Adrenal gland (tissue), 12 donors: ENCODE measurements around the gene KCNA1. TPM values are rescaled to one million over a fixed set of nuclear protein-coding genes. Genes with fewer than 3 reads are reported as not detected.

Experiments
- DNase-seq, 7 donors: peaks; one replicate each; pipeline ENCODE4 v3.0.0-alpha.2; 2019 to 2020
- H3K27ac ChIP-seq, 5 donors: fragments of 200-600 bp; sonication (generic) in 4 of 5; 1 replicate in 3 of 5; 2 replicates in 2 of 5; pipeline versions ENCODE4 v1.5.1 to v1.8.0; 2016 to 2020; ENCODE audit warnings: mild to moderate bottlenecking in 1 of 5
- H3K27me3 ChIP-seq: fragments of 200-600 bp; 2 replicates; pipeline ENCODE4 v1.8.0; 2021
- H3K36me3 ChIP-seq, 2 donors: fragments of 200-600 bp; replicated peaks in 1 of 2; 1 replicate in 1 of 2; 2 replicates in 1 of 2; pipeline versions ENCODE4 v1.5.1 to v1.8.0; 2018 to 2022
- H3K4me1 ChIP-seq, 2 donors: fragments of 200-600 bp; replicated peaks in 1 of 2; 1 replicate in 1 of 2; 2 replicates in 1 of 2; pipeline versions ENCODE4 v1.5.1 to v1.8.0; 2018 to 2021
- H3K4me3 ChIP-seq, 4 donors: fragments of 200-600 bp; sonication (generic) in 3 of 4; one replicate each; pipeline ENCODE4 v1.5.1; 2016 to 2018
- H3K9me3 ChIP-seq, 3 donors: fragments of 200-600 bp; sonication (generic) in 1 of 3; replicated peaks in 1 of 3; 1 replicate in 2 of 3; 2 replicates in 1 of 3; pipeline versions ENCODE4 v1.5.1 to v1.8.0; 2016 to 2021
- POLR2A ChIP-seq, 2 donors: fragments of 450-650 bp; IDR thresholded peaks; one replicate each; pipeline ENCODE4 v1.6.1; 2017; ENCODE audit warnings: antibody characterized with exemption in 2 of 2, mild to moderate bottlenecking in 2 of 2, moderate library complexity in 1 of 2
- WGBS, 4 donors: extraction: QIAGEN DNeasy Blood & Tissue Kit in 2 of 4; methylation state at CpG; one replicate each; pipeline versions ENCODE4 v1.1.5 to v1.1.7; 2013 to 2017; 5-methylcytosine and 5-hydroxymethylcytosine counted together
- intact Hi-C, 2 donors: fragments of 100-400 bp; cut with DNase I; formaldehyde crosslinking; loops; one replicate each; pipeline versions ENCODE4 v1.14.1 to v1.15.0; 2022 to 2023
- polyA plus RNA-seq, 3 donors: library from polyadenylated mRNA; stranded (reverse); fragments of 200-250 nt in 2 of 3; fragments of 350-450 nt in 1 of 3; fragmentation: Illumina TruSeq in 1 of 3; extraction: RNeasy Lipid Tissue Mini Kit (QIAGEN cat#74804) in 1 of 3; gene quantifications; one replicate each; pipeline ENCODE4 v1.2.3, GENCODE V29; 2013 to 2014
- total RNA-seq, 9 donors: library from RNA; depleted of rRNA in 4 of 9; stranded (reverse); fragments of >200 nt in 4 of 9; fragments of 120-200 nt in 1 of 9; fragmentation: NEBNext Ultra II Directional in 1 of 9; extraction: Animal tissue kit (Norgen Biotek cat#: 25700) in 1 of 9; gene quantifications; one replicate each; pipeline versions ENCODE4 v1.1.0 to v1.2.4, GENCODE V29; 2013 to 2023
- TF ChIP-seq, protein P1 (sequence below), 6 experiments: fragments of 450-650 bp in 4 of 6; fragments of 200-600 bp in 2 of 6; sonication (generic) in 1 of 6; IDR thresholded peaks; 1 replicate in 5 of 6; 2 replicates in 1 of 6; pipeline versions ENCODE4 v1.5.1 to v1.8.0; 2016 to 2021; ENCODE audit warnings: antibody characterized with exemption in 6 of 6, mild to moderate bottlenecking in 2 of 6, moderate library complexity in 1 of 6
- donor health status: healthy with polysubstance abuse.
- donor health status: Bipolar disorder and iron deficiency.
- donor health status: DM: yes; HTN: yes; CAD: no.
- donor health status: DM: no; HTN: no; CAD: no.
- donor health status: DM: no; HTN: no; CAD: no.
- donor health status: DM: yes; HTN: yes; CAD: no.

Gene KCNA1
- total and polyA plus RNA-seq, 12 donors: under 0.01 TPM; not detected in 11

DNA sequence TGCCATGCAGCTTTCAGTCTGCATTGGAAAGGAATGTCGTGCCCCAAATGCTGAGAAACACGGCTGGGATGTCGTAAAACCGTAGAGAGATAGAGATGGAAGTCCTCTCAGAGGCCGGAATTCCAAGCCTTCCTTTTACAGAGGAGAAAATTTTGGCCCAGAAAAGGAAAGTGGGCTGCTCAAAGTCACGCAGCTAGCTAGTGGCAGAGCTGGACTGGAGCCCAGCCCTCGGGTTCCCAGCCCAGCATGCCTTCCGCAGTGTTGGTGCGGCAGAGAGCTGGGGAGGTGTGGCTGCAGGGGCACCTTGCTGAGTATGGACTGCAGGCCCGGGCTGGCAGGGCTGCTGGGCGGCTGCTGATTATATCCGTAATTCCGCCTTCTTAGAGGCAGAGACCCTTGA is 50.3 kb downstream of the KCNA1 start:
- intact Hi-C loops: no loop called here
- 51 to 54% (median 53%) methylated on average over 7 to 13 of the region's 13 CpGs for WGBS, 4 donors

DNA sequence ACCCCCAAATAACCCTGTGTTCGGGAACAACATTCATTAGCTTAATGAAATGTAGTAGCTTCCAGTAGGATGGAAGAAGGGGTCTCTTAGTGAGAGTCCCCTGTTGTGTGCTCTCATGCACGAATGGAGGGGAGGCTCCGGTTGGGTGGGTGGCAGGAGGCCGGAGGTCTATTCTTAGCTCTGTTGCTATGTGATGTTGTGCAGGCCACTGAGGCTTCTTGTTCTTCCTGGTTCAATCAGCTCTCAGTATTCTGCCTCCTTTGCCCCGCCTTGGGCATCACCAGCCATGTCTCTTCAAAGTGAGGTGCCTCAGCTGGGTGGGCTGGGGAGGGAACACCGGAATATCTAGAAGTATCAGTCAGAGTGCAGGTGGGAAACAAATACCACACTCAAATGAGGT is 50.8 kb downstream of the KCNA1 start:
- WGBS, 4 donors: 66 to 78% (median 71%) methylated on average over 6 of the region's 6 CpGs
- Histone ChIP-seq H3K4me3 (no peak overlapping the region), H3K27ac (no peak overlapping the region), H3K4me1 (no peaks in the 10 kb centered on the region), H3K9me3 (no peaks in the 10 kb centered on the region), H3K27me3 (peaks cover 10% of the 10 kb centered on the region), H3K36me3 (no peaks in the 10 kb centered on the region)
- TF ChIP-seq, protein P1, sequence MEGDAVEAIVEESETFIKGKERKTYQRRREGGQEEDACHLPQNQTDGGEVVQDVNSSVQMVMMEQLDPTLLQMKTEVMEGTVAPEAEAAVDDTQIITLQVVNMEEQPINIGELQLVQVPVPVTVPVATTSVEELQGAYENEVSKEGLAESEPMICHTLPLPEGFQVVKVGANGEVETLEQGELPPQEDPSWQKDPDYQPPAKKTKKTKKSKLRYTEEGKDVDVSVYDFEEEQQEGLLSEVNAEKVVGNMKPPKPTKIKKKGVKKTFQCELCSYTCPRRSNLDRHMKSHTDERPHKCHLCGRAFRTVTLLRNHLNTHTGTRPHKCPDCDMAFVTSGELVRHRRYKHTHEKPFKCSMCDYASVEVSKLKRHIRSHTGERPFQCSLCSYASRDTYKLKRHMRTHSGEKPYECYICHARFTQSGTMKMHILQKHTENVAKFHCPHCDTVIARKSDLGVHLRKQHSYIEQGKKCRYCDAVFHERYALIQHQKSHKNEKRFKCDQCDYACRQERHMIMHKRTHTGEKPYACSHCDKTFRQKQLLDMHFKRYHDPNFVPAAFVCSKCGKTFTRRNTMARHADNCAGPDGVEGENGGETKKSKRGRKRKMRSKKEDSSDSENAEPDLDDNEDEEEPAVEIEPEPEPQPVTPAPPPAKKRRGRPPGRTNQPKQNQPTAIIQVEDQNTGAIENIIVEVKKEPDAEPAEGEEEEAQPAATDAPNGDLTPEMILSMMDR (IDR thresholded peaks at IDR 0.05): no peak
- no peak for TF ChIP-seq POLR2A (IDR thresholded peaks at IDR 0.05)
- no peak for DNase-seq
- intact Hi-C loops: no loop called here

More for the DNA sequence above, 50.3 kb downstream of the KCNA1 start:
- DNase-seq: no peak
- TF ChIP-seq, protein P1 (IDR thresholded peaks at IDR 0.05): no peak
- H3K4me1 ChIP-seq: no peaks in the 10 kb centered on the region
- no peak overlapping the region for H3K4me3 ChIP-seq
- no peak overlapping the region for H3K27ac ChIP-seq
- no peaks in the 10 kb centered on the region for H3K36me3 ChIP-seq
- peaks cover 10% of the 10 kb centered on the region for H3K27me3 ChIP-seq
- no peaks in the 10 kb centered on the region for H3K9me3 ChIP-seq

DNA sequence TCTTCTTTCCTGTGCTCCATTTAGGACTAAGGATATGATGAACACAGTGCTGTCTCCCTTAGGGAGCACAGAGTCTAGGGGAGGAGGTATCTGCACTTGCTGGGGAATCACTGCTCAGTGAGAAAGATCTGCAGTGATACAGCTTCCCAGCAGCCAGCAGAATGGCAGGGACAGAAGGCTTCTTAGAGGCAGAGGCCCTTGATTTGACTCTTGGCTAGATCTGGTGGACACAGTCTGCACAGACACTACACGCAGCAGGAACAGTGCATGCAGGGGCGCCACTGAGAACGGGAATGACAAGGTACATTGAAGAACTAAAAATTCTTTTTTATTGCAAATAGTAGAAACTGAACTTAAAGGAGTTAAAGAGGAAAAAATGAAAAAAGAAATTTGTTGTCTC is 51.6 kb downstream of the KCNA1 start:
- intact Hi-C loops: no loop called here
- 59 to 75% (median 71%) methylated on average over 3 of the region's 3 CpGs for WGBS, 4 donors
- Histone ChIP-seq H3K4me3 (no peak overlapping the region), H3K27ac (no peak overlapping the region), H3K9me3 (no peaks in the 10 kb centered on the region), H3K27me3 (peaks cover 10% of the 10 kb centered on the region), H3K36me3 (no peaks in the 10 kb centered on the region), H3K4me1 (no peaks in the 10 kb centered on the region)
- TF ChIP-seq, protein P1 (IDR thresholded peaks at IDR 0.05): no peak
- no peak for TF ChIP-seq POLR2A (IDR thresholded peaks at IDR 0.05)
- no peak for DNase-seq

DNA sequence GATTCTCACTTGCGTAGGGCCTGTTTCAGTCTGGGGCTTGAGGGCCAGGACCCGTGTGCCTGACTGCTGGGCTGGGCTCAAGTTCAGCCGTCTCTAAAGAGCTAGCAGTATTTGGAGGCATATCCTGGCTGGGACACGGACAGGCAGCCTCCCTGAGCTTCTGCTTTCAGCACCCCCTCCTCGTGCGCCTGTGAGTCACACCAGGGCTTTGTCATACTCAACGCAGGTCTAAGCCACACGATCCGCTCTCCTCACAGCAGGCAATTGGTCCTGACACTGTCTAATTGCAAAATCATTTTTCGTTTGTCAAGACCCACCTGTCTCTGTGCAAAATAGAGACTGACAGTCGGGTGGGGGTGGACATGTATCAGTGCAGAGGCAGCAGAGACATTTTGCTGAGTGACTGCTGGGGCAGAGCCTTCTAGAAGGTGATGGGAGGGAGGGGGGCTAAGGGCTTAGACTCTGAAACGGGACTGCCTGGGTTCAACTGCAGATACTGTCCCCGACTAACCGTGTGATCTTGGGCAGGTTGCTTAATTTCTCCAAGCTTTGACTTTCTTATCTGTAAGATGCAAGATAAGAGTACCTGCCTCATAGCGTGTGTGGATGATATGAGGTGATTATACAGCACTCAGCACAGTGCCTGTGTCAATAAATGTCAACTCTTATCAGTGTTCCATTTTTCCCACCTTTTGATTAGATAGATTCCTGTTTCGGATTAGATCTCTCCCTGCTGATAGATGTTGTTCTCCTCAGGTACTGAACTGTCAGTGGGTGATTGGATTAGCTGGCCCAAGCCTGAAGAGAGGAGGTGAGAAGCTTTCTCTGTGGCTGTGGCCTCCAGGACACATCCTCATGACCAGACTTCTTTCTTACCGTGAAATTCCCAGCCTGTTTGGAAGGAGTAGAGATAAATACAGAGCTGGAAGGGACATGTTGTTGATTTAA is 53.1 kb downstream of the KCNA1 start:
- Histone ChIP-seq H3K36me3 (no peaks in the 10 kb centered on the region), H3K27ac (no peak overlapping the region), H3K27me3 (peaks cover 10% of the 10 kb centered on the region), H3K4me1 (no peaks in the 10 kb centered on the region), H3K9me3 (no peaks in the 10 kb centered on the region), H3K4me3 (no peak overlapping the region)
- intact Hi-C loops: no loop called here
- 56 to 64% (median 59%) methylated on average over 11 to 17 of the region's 17 CpGs for WGBS, 4 donors
- no peak for DNase-seq
- no peak for TF ChIP-seq POLR2A (IDR thresholded peaks at IDR 0.05)
- TF ChIP-seq, protein P1 (IDR thresholded peaks at IDR 0.05): no peak

Other genes starting within 250 kb of the KCNA1 start
- 1 to 10 TPM in 3 of 9 donors, under 1 TPM in 4, not detected in 2; 0.04 to 3.1 (median 0.67) TPM for gene GALNT8, start 189.5 kb upstream of the KCNA1 start, total RNA-seq
- 1 to 10 TPM; 3.0 to 4.9 (median 4.0) TPM for gene GALNT8, start 189.5 kb upstream of the KCNA1 start, polyA plus RNA-seq
- gene KCNA5, start 134.0 kb downstream of the KCNA1 start, total RNA-seq: under 1 TPM in 5 of 9 donors, not detected in 4; 0.07 to 0.23 (median 0.14) TPM
- gene KCNA5, start 134.0 kb downstream of the KCNA1 start, polyA plus RNA-seq: under 1 TPM; 0.32 to 0.98 (median 0.37) TPM